HepG2 (cell line): ENCODE measurements around the gene VCL. TPM values are rescaled to one million over a fixed set of nuclear protein-coding genes. Genes with fewer than 3 reads are reported as not detected.

Experiments
- ATAC-seq: fragments of 200-7000 bp; cut with Tn5 transposase; 3 replicates; pipeline ENCODE4 v1.9.1; 2020; ENCODE audit warnings: mild to moderate bottlenecking, moderate library complexity
- BruUV-seq: library from RNA; stranded (reverse); fragments of 400-500 nt; replicated peaks from 2 replicates; lab custom pipeline; 2021; lab: Mats Ljungman, UMichigan
- CTCF ChIA-PET: fragments of 300-600 bp; formaldehyde crosslinking; extraction: SDS; loops from one replicate; lab custom pipeline; 2021; ENCODE audit warnings: low total read pairs, inconsistent platforms, low intra/inter-chr PET ratio; lab: Yijun Ruan, JAX
- POLR2A ChIA-PET: fragments of 350-600 bp; sonication (Branson Sonifier 250); formaldehyde crosslinking; loops from one replicate; lab custom pipeline; 2020; ENCODE audit warnings: antibody characterized with exemption, inconsistent platforms; lab: Yijun Ruan, JAX
- DNase-seq: peaks from one replicate; pipeline ENCODE4 v3.0.0-alpha.2; 2015; ENCODE audit warnings: low spot score
- FAIRE-seq: peaks from 3 replicates; lab custom pipeline; 2011; peaks lifted over from hg19 to GRCh38; lab: Jason Lieb, UNC
- H2AFZ ChIP-seq: one replicate; pipeline ENCODE4 v1.6.1; 2011; ENCODE audit warnings: low read length, inconsistent platforms
- H3K27ac ChIP-seq: fragments of 300-600 bp; 3 replicates; pipeline ENCODE4 v1.8.0; 2011; ENCODE audit warnings: mixed run types, mild to moderate bottlenecking, mixed read lengths, low read length, inconsistent platforms; ENCODE audit not compliant: insufficient read depth; ENCODE audit errors: extremely low read length
- H3K27me3 ChIP-seq, 2 experiments: fragments of 200-600 bp in 1 of 2; 2 replicates in 1 of 2; 3 replicates in 1 of 2; pipeline versions ENCODE4 v1.6.0 to v1.8.0; 2011; ENCODE audit warnings: low read length in 2 of 2, mild to moderate bottlenecking in 2 of 2, moderate library complexity in 2 of 2, inconsistent platforms in 1 of 2; ENCODE audit not compliant: insufficient read depth in 2 of 2, control insufficient read depth in 1 of 2
- H3K36me3 ChIP-seq, 2 experiments: fragments of 200-600 bp in 1 of 2; replicated peaks in 1 of 2; 2 replicates in 1 of 2; 3 replicates in 1 of 2; pipeline versions ENCODE4 v1.5.1 to v1.8.0; 2011; ENCODE audit warnings: low read length in 2 of 2, inconsistent platforms in 1 of 2; ENCODE audit not compliant: insufficient read depth in 2 of 2, control insufficient read depth in 1 of 2
- H3K4me1 ChIP-seq: 2 replicates; pipeline ENCODE4 v1.5.1; 2012; ENCODE audit warnings: low read length, inconsistent platforms; ENCODE audit not compliant: insufficient read depth
- H3K4me2 ChIP-seq: 2 replicates; pipeline ENCODE4 v1.6.0; 2011; ENCODE audit warnings: low read depth, low read length, inconsistent platforms
- H3K4me3 ChIP-seq, 3 experiments: fragments of 200-600 bp in 1 of 3; sonication (generic), shearing (Covaris generic) in 1 of 3; replicated peaks in 1 of 3; 2 replicates each; pipeline ENCODE4 v1.5.1; 2011 to 2016; ENCODE audit warnings: low read length in 3 of 3, inconsistent platforms in 2 of 3, low read depth in 2 of 3, mild to moderate bottlenecking in 2 of 3, control low read depth in 1 of 3, mixed read lengths in 1 of 3; ENCODE audit not compliant: insufficient read depth in 1 of 3
- H3K79me2 ChIP-seq: one replicate; pipeline ENCODE4 v1.6.1; 2011; ENCODE audit warnings: low read length, inconsistent platforms; ENCODE audit not compliant: insufficient read depth
- H3K9ac ChIP-seq: 2 replicates; pipeline ENCODE4 v1.6.0; 2011; ENCODE audit warnings: mild to moderate bottlenecking, low read depth, low read length, inconsistent platforms; ENCODE audit not compliant: insufficient read depth
- H3K9me3 ChIP-seq: 2 replicates; pipeline ENCODE4 v1.5.1; 2012; ENCODE audit warnings: mild to moderate bottlenecking, low read length
- H4K20me1 ChIP-seq: 2 replicates; pipeline ENCODE4 v1.6.0; 2011; ENCODE audit warnings: inconsistent platforms, mild to moderate bottlenecking, low read length, moderate library complexity; ENCODE audit not compliant: insufficient read depth
- CBX1 ChIP-seq: IDR thresholded peaks from one replicate; pipeline ENCODE4 v1.6.1; 2016; ENCODE audit warnings: antibody characterized with exemption, low read depth
- FOXA3 ChIP-seq: IDR thresholded peaks from 2 replicates; pipeline ENCODE4 v1.6.1; 2016; ENCODE audit warnings: missing genetic modification reagents, missing compliant biosample characterization
- HOXA3 ChIP-seq: sonication (generic); formaldehyde crosslinking; IDR thresholded peaks from 2 replicates; pipeline ENCODE4 v1.5.0; 2020; ENCODE audit warnings: missing genetic modification reagents
- ZNF253 ChIP-seq: sonication (generic); formaldehyde crosslinking; IDR thresholded peaks from 2 replicates; pipeline ENCODE4 v1.8.0; 2022; ENCODE audit warnings: mild to moderate bottlenecking, missing genetic modification reagents, borderline replicate concordance
- ZNF264 ChIP-seq: sonication (generic); formaldehyde crosslinking; IDR thresholded peaks from 2 replicates; pipeline ENCODE4 v1.4.0; 2020; ENCODE audit warnings: missing genetic modification reagents
- ZNF274 ChIP-seq: sonication (generic); formaldehyde crosslinking; IDR thresholded peaks from 2 replicates; pipeline ENCODE4 v1.5.1; 2020; ENCODE audit warnings: mild to moderate bottlenecking, missing genetic modification reagents
- ZNF7 ChIP-seq: IDR thresholded peaks from 2 replicates; pipeline ENCODE4 v1.6.1; 2016; ENCODE audit warnings: missing biosample characterization, missing genetic modification reagents
- WGBS: methylation state at CpG from one replicate; pipeline ENCODE4 v1.1.6; 2017; ENCODE audit warnings: low lambda C conversion rate; 5-methylcytosine and 5-hydroxymethylcytosine counted together
- in situ Hi-C: cut with HindIII; loops from 2 replicates; pipeline ENCODE4 v1.10.0; 2017; ENCODE audit warnings: low pct_unique_long_range_greater_than_20kb; ENCODE audit not compliant: extremely low pct_ligation_motif_present
- intact Hi-C: fragments of 100-400 bp; cut with micrococcal nuclease; formaldehyde crosslinking; loops from one replicate; pipeline ENCODE4 v1.10.0; 2022; ENCODE audit not compliant: unreplicated experiment
- polyA plus RNA-seq, 8 experiments: library from polyadenylated mRNA; depleted of rRNA in 3 of 8; stranded (reverse) in 7 of 8; unstranded in 1 of 8; fragments of >200 nt; fragmentation: Illumina TruSeq in 4 of 8; extraction: Trizol in 4 of 8; gene quantifications; 2 replicates each; pipeline versions ENCODE4 v1.2.1 to v1.2.3, GENCODE V29; 2011 to 2016; ENCODE audit warnings: low read depth in 4 of 8, missing spikeins in 1 of 8, mixed read lengths in 1 of 8; ENCODE audit not compliant: insufficient read depth in 1 of 8
- total RNA-seq, 5 experiments: library from RNA; depleted of rRNA; stranded (reverse); fragments of >200 nt; fragmentation: Illumina TruSeq; extraction: Trizol; gene quantifications; 2 replicates each; pipeline ENCODE4 v1.2.3, GENCODE V29; 2016; ENCODE audit warnings: low read depth in 1 of 5
- TF ChIP-seq, protein P1 (sequence below): sonication (generic); formaldehyde crosslinking; IDR thresholded peaks from 2 replicates; pipeline ENCODE4 v1.4.0; 2020; ENCODE audit warnings: missing genetic modification reagents

Gene VCL
- total and polyA plus RNA-seq, 2 of the 13 experiments (the other 11 are each of a cell fraction or from before 2014, with no cell fraction given) = 17.3 to 26.9 TPM

DNA sequence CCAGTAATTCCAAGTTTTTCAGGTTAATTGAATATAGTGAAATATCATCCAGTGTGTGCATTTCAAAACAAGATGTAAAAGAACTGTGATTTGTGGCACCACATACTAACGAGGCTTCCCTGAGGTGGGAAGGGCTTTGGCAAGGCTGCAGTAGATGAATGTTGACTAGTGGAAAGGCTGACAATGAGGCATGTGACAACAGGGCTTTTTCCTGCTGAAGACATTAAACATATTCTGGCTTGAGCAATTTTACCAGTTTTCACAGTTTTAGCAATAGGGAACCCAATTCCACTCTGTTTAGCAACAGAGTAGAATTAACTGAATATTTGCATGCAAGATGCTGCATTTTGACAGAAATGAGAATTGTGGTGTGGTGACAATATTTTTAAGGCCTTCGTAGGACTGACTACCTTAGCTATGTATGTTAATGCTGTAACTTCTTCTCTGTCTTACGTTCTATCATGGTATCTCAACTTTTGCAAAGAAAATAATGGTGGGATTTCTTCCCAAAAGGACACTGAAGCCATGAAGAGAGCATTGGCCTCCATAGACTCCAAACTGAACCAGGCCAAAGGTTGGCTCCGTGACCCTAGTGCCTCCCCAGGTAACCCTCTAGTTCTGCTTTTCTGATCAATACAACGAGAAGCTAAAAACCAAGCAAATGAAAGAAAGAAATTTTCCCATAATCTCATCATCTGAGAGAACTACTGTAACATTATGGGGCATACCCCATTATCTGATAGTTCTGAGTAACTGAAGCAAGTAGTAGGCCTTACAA is 84.2 kb downstream of the VCL start:
- Histone ChIP-seq H3K9ac (no peak overlapping the region), H3K79me2 (no peaks in the 10 kb centered on the region), H3K4me2 (no peak overlapping the region), H3K27ac (no peak overlapping the region), H3K9me3 (no peaks in the 10 kb centered on the region), H3K36me3 (peaks cover 1 to 12% of the 10 kb centered on the region in 2 experiments; a peak in 2 of 5 replicates), H3K27me3 (no peaks in the 10 kb centered on the region), H3K4me1 (no peaks in the 10 kb centered on the region), H3K4me3 (no peak overlapping the region), H4K20me1 (no peaks in the 10 kb centered on the region), H2AFZ (no peak overlapping the region)
- 91% methylated on average over 5 of the region's 5 CpGs for WGBS
- ChIA-PET POLR2A (no interaction called here), CTCF (interaction anchor here (2.4 kb wide), 1 partner anchor 196 kb away, joined by 14 read pairs; no protein-coding TSS in a partner anchor)
- ATAC-seq (no peak), DNase-seq (no peak), FAIRE-seq (no peak)
- in situ Hi-C loops = loop anchor here (5.0 kb wide), 1 partner anchor 195 kb away; no protein-coding TSS in a partner anchor
- BruUV-seq = no TSS peak
- intact Hi-C loops = loop anchor here (2.0 to 10.0 kb wide), 2 partner anchors 137 to 195 kb away; no protein-coding TSS in a partner anchor
- TF ChIP-seq ZNF264 (CRISPR knock-in tag) = no peak
- TF ChIP-seq, protein P1, sequence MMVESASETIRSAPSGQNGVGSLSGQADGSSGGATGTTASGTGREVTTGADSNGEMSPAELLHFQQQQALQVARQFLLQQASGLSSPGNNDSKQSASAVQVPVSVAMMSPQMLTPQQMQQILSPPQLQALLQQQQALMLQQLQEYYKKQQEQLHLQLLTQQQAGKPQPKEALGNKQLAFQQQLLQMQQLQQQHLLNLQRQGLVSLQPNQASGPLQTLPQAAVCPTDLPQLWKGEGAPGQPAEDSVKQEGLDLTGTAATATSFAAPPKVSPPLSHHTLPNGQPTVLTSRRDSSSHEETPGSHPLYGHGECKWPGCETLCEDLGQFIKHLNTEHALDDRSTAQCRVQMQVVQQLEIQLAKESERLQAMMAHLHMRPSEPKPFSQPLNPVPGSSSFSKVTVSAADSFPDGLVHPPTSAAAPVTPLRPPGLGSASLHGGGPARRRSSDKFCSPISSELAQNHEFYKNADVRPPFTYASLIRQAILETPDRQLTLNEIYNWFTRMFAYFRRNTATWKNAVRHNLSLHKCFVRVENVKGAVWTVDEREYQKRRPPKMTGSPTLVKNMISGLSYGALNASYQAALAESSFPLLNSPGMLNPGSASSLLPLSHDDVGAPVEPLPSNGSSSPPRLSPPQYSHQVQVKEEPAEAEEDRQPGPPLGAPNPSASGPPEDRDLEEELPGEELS (CRISPR knock-in tag) = no peak

DNA sequence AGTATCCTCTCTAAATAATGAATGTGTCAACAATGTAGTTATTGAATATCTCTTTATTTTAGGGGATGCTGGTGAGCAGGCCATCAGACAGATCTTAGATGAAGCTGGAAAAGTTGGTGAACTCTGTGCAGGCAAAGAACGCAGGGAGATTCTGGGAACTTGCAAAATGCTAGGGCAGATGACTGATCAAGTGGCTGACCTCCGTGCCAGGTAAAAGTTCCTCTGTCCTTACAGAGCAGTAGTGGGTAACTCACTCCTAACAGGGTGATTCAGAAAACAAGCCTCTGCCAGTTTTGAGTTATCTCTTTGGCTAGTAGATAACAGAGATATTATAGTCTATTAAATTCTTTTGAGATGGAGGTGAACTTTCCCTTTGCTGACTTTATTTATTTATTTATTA is 85.4 kb downstream of the VCL start:
- ChIA-PET CTCF (no interaction called here), POLR2A (no interaction called here)
- FAIRE-seq (no peak), ATAC-seq (no peak), DNase-seq (no peak)
- Histone ChIP-seq H4K20me1 (no peaks in the 10 kb centered on the region), H3K36me3 (peaks cover 1 to 12% of the 10 kb centered on the region in 2 experiments; a peak in 2 of 5 replicates), H3K9ac (no peak overlapping the region), H3K4me3 (no peak overlapping the region), H2AFZ (no peak overlapping the region), H3K4me1 (no peaks in the 10 kb centered on the region), H3K79me2 (no peaks in the 10 kb centered on the region), H3K9me3 (no peaks in the 10 kb centered on the region), H3K27ac (no peak overlapping the region), H3K27me3 (no peaks in the 10 kb centered on the region), H3K4me2 (no peak overlapping the region)
- in situ Hi-C loops (loop anchor here (5.0 kb wide), 1 partner anchor 196 kb away; no protein-coding TSS in a partner anchor), intact Hi-C loops (loop anchor here (10.0 kb wide), 1 partner anchor 139 kb away; no protein-coding TSS in a partner anchor)
- BruUV-seq = no TSS peak
- WGBS = 100% methylated on average over 2 of the region's 2 CpGs
- TF ChIP-seq ZNF274 (CRISPR knock-in tag) (no peak), CBX1 (no peak), FOXA3 (CRISPR knock-in tag) (no peak), ZNF253 (CRISPR knock-in tag) (no peak), HOXA3 (CRISPR knock-in tag) (no peak), ZNF7 (CRISPR knock-in tag) (no peak)
- TF ChIP-seq, protein P1 (CRISPR knock-in tag) = no peak
